Heart right ventricle (tissue), 16 donors: ENCODE measurements around the gene MACROH2A1. TPM values are rescaled to one million over a fixed set of nuclear protein-coding genes. Genes with fewer than 3 reads are reported as not detected.
A peak's percentile ranks its signal among the peaks of the same experiment; 100 is the strongest.

Experiments
- ATAC-seq, 8 donors: fragments of 200-7000 bp; cut with Tn5 transposase; one replicate each; pipeline ENCODE4 v1.9.1; 2020; ENCODE audit warnings: mild to moderate bottlenecking in 8 of 8, moderate library complexity in 8 of 8, moderate number of reproducible peaks in 1 of 8
- DNase-seq, 2 donors: peaks; one replicate each; pipeline ENCODE4 v3.0.0-alpha.2; 2020
- H3K27ac ChIP-seq, 10 donors: fragments of 200-600 bp; sonication (generic) in 2 of 10; one replicate each; pipeline versions ENCODE4 v1.5.0 to v1.8.0; 2020 to 2022; ENCODE audit warnings: mild to moderate bottlenecking in 3 of 10
- H3K27me3 ChIP-seq, 7 donors: fragments of 200-600 bp; one replicate each; pipeline ENCODE4 v1.8.0; 2021 to 2022; ENCODE audit warnings: mild to moderate bottlenecking in 2 of 7
- H3K36me3 ChIP-seq, 9 donors: fragments of 200-600 bp; sonication (generic) in 1 of 9; one replicate each; pipeline versions ENCODE4 v1.5.0 to v1.8.0; 2020 to 2022; ENCODE audit warnings: mild to moderate bottlenecking in 2 of 9
- H3K4me1 ChIP-seq, 9 donors: fragments of 200-600 bp; sonication (generic) in 1 of 9; one replicate each; pipeline versions ENCODE4 v1.5.0 to v1.8.0; 2020 to 2022; ENCODE audit warnings: mild to moderate bottlenecking in 4 of 9
- H3K4me3 ChIP-seq, 10 donors: fragments of 200-600 bp; sonication (generic) in 2 of 10; one replicate each; pipeline versions ENCODE4 v1.5.0 to v1.8.0; 2020 to 2022; ENCODE audit warnings: mild to moderate bottlenecking in 7 of 10, moderate library complexity in 2 of 10
- H3K9me3 ChIP-seq, 11 donors: fragments of 200-600 bp in 10 of 11; sonication (generic) in 2 of 11; one replicate each; pipeline versions ENCODE4 v1.5.0 to v1.8.0; 2013 to 2022; ENCODE audit warnings: mild to moderate bottlenecking in 2 of 11, control low read depth in 1 of 11, moderate library complexity in 1 of 11
- WGBS, 2 donors: extraction: QIAGEN DNeasy Blood & Tissue Kit; methylation state at CpG; one replicate each; pipeline ENCODE4 v1.1.7; 2013; ENCODE audit warnings: inconsistent platforms in 1 of 2; 5-methylcytosine and 5-hydroxymethylcytosine counted together
- intact Hi-C, 10 donors: fragments of 100-400 bp; cut with DNase I; formaldehyde crosslinking; loops; one replicate each; pipeline versions ENCODE4 v1.11.1 to v1.14.2; 2022
- polyA plus RNA-seq, 2 donors: library from polyadenylated mRNA; stranded (reverse); fragments of 200-250 nt; gene quantifications; one replicate each; pipeline ENCODE4 v1.2.3, GENCODE V29; 2013
- total RNA-seq, 10 donors: library from RNA; stranded (reverse); fragmentation: NEBNext Ultra II Directional in 3 of 10; extraction: Animal tissue kit (Norgen Biotek cat#: 25700) in 3 of 10; gene quantifications; one replicate each; pipeline versions ENCODE4 v1.2.1 to v1.2.4, GENCODE V29; 2021 to 2023
- TF ChIP-seq, protein P1 (sequence below), 9 donors: fragments of 200-600 bp; sonication (generic) in 2 of 9; IDR thresholded peaks; one replicate each; pipeline versions ENCODE4 v1.5.0 to v1.8.0; 2021 to 2022; ENCODE audit warnings: antibody characterized with exemption in 9 of 9, mild to moderate bottlenecking in 5 of 9, moderate library complexity in 1 of 9
- donor health status: Arrhythmogenic right ventricular cardiomyopathy.
- donor health status: ischemic (EF 13 %, LVEDD 7.1; RV severe dilation, severe dysfunction).
- donor health status: healthy with polysubstance abuse.
- donor health status: DM: no; HTN: yes; CAD: no.
- donor health status: DM: no; HTN: no; CAD: no.
- donor health status: ischemic (EF 25% LVEDD 6.9; RV normal size, moderate dysfunction).
- donor health status: ischemic (EF 25% LVEDD 5.7; RV mildly dilated, moderate dysfunction).
- donor health status: healthy.
- donor health status: DM: yes; HTN: yes; CAD: no.
- donor health status: Ischemic cardiomyopathy.
- donor health status: ischemic (EF 35%, LVEDD 5.7; RV mildly dilated, moderate dysfunction).
- donor health status: nonischemic (EF 11% LVEDD 7.7; RV severe dilation, severe dysfunction).
- donor health status: DM: yes; HTN: yes; CAD: no.
- donor health status: PGD.
- donor health status: ischemic (EF 29% LVEDD 5.4; RV normal size, mild dysfunction).
- donor health status: nonischemic (EF 23%, LVEDD 6.1; RV moderate dilation, normal function).

Gene MACROH2A1
- total and polyA plus RNA-seq, 12 donors, result 80.0 to 152 (median 101) TPM

DNA sequence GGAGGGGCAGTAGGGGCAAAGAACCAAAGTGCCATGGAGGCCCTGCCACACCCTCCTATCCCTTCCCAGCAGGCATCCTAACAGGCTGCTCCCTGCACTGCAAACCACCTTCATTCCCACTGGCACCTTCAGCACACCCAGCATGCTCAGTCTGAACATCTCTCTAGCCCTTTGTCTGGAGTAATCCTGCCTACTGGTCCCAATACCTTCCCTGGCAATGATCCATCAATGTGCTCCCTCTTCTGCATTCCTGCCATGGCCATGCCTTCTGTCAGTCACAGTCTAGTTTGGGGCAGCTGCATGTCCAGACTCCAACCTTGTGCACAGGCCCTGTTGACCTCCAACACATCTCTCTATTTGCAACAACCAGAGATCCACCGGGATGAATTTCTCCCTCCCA, 4.9 kb downstream of the MACROH2A1 start:
- WGBS, 2 donors, result 50 to 64% methylated on average over 1 of the region's 1 CpG
- Histone ChIP-seq H3K4me1 (peaks cover 36 to 94% (median 87%) of the 10 kb centered on the region in 9 donors), H3K9me3 (no peaks in the 10 kb centered on the region), H3K36me3 (peaks cover 0 to 25% (median under 1%) of the 10 kb centered on the region in 9 donors), H3K27me3 (no peaks in the 10 kb centered on the region), H3K4me3 (no peak overlapping the region), H3K27ac (peak overlapping the region in 1 of 10 donors; percentile 93)
- ATAC-seq, result no peak
- no peak for DNase-seq
- TF ChIP-seq, protein P1, sequence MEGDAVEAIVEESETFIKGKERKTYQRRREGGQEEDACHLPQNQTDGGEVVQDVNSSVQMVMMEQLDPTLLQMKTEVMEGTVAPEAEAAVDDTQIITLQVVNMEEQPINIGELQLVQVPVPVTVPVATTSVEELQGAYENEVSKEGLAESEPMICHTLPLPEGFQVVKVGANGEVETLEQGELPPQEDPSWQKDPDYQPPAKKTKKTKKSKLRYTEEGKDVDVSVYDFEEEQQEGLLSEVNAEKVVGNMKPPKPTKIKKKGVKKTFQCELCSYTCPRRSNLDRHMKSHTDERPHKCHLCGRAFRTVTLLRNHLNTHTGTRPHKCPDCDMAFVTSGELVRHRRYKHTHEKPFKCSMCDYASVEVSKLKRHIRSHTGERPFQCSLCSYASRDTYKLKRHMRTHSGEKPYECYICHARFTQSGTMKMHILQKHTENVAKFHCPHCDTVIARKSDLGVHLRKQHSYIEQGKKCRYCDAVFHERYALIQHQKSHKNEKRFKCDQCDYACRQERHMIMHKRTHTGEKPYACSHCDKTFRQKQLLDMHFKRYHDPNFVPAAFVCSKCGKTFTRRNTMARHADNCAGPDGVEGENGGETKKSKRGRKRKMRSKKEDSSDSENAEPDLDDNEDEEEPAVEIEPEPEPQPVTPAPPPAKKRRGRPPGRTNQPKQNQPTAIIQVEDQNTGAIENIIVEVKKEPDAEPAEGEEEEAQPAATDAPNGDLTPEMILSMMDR (IDR thresholded peaks at IDR 0.05), result no peak
- intact Hi-C loops, result no loop called here

DNA sequence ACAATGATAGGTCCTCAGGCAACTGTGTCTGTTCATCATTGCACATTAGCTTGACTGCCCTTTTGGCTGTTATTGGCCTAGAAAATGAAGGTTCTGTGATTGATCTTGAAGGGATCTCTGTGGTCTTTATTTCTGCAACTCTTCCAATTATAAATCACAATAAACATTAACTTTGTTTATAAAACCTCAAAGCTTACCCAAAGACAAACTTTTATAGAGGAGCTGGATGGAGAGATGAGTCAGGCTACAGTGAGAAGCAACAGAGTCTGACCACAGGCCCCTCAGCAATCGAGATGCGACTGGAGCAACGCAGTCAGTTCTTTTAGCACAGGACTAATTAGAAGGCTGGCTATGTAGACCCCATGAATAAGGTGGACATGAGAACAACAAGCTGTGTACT, 5.3 kb downstream of the MACROH2A1 start:
- no peak for ATAC-seq
- 88 to 99% methylated on average over 3 of the region's 3 CpGs for WGBS, 2 donors
- intact Hi-C loops, result no loop called here
- peaks cover 0 to 29% (median 4%) of the 10 kb centered on the region in 9 donors for H3K36me3 ChIP-seq
- DNase-seq, result no peak
- H3K27ac ChIP-seq, result peak overlapping the region in 1 of 10 donors; percentile 93
- TF ChIP-seq, protein P1 (IDR thresholded peaks at IDR 0.05), result no peak
- no peaks in the 10 kb centered on the region for H3K27me3 ChIP-seq
- peaks cover 36 to 98% (median 90%) of the 10 kb centered on the region in 9 donors for H3K4me1 ChIP-seq
- no peaks in the 10 kb centered on the region for H3K9me3 ChIP-seq
- H3K4me3 ChIP-seq, result no peak overlapping the region

DNA sequence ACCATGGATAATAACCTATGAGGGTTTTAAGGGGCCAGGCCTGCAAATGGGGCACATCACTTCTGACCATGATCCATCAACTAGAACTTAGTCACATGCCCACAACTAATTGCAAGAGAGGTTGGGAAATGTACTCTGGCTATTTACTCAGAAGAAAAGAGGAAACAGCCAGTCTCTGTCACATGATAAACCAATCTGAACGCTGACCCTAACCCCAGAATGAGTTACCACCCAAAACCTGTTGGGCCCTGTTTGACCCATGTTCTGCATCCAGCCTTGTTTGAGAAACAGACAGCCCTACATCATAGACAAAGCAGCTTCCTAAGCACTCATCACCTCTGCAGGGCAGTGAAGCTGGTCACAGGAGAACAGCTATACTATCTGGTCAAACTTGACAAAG, 5.8 kb downstream of the MACROH2A1 start:
- WGBS, 2 donors, result 79 to 83% methylated on average over 1 of the region's 1 CpG
- TF ChIP-seq, protein P1 (IDR thresholded peaks at IDR 0.05), result no peak
- H3K27ac ChIP-seq, result peak overlapping the region in 1 of 10 donors; percentile 93
- H3K9me3 ChIP-seq, result no peaks in the 10 kb centered on the region
- no peak for DNase-seq
- H3K4me1 ChIP-seq, result peaks cover 35 to 99% (median 94%) of the 10 kb centered on the region in 9 donors
- no peaks in the 10 kb centered on the region for H3K27me3 ChIP-seq
- peak in 2 of 8 donors; percentile 8 to 23 for ATAC-seq
- H3K4me3 ChIP-seq, result no peak overlapping the region
- intact Hi-C loops, result no loop called here
- peaks cover 0 to 34% (median 6%) of the 10 kb centered on the region in 9 donors for H3K36me3 ChIP-seq

DNA sequence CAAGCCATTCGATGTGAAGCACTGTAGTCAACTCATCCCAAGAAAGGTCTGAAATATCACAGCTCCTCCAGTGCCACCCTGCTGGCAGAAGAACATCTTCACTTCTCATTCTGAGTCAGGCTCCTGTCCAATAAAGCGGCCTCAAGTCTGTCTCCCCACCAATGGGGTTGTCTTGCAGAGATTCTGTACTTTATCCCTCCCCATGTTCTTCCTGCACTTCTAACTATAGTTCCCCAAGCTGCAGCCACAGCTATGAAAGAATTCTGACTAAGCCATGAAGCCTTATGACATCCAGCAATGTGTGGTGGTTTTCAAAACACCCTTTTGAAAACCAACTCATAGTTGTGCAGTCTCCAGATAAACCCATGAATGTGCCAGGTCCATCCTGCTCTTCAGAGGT, 6.8 kb downstream of the MACROH2A1 start:
- 60 to 61% methylated on average over 2 of the region's 2 CpGs for WGBS, 2 donors
- Histone ChIP-seq H3K36me3 (peaks cover 0 to 44% (median 6%) of the 10 kb centered on the region in 9 donors), H3K27ac (peak overlapping the region in 5 of 10 donors; percentile 11 to 93 (median 42)), H3K4me3 (no peak overlapping the region), H3K9me3 (no peaks in the 10 kb centered on the region), H3K4me1 (peaks cover 26 to 100% (median 94%) of the 10 kb centered on the region in 9 donors), H3K27me3 (no peaks in the 10 kb centered on the region)
- peak in 5 of 8 donors; percentile 15 to 38 (median 32) for ATAC-seq
- intact Hi-C loops, result no loop called here
- DNase-seq, result no peak
- TF ChIP-seq, protein P1 (IDR thresholded peaks at IDR 0.05), result no peak
